Activated CD8-positive, alpha-beta T cell treated with anti-CD3 and anti-CD28 coated beads for 36 hours (primary cell): ENCODE results near the gene KRI1. TPM values are rescaled to one million over a fixed set of nuclear protein-coding genes. Genes with fewer than 3 reads are reported as not detected.

Source experiments
- ATAC-seq: fragments of 200-7000 bp; cut with Tn5 transposase; one replicate; pipeline ENCODE4 v1.10.0; 2021; ENCODE audit warnings: mild to moderate bottlenecking, moderate library complexity
- CTCF ChIA-PET: fragments of 350-600 bp; sonication (Branson Sonifier 250); formaldehyde crosslinking; loops from one replicate; lab custom pipeline; 2021; ENCODE audit warnings: antibody characterized with exemption; lab: Charles Lee
- POLR2A ChIA-PET: fragments of 350-600 bp; sonication (Branson Sonifier 250); formaldehyde crosslinking; loops from one replicate; lab custom pipeline; 2021; ENCODE audit warnings: antibody characterized with exemption; lab: Charles Lee
- DNase-seq: peaks from one replicate; pipeline ENCODE4 v3.0.0-alpha.2; 2020
- H3K27ac Mint-ChIP-seq: one replicate; pipeline ENCODE4 v1.8.0; 2021; ENCODE audit warnings: mild to moderate bottlenecking, mixed read lengths
- H3K27me3 Mint-ChIP-seq: one replicate; pipeline ENCODE4 v1.8.0; 2021; ENCODE audit warnings: mixed read lengths
- H3K36me3 Mint-ChIP-seq: one replicate; pipeline ENCODE4 v1.8.0; 2021; ENCODE audit warnings: low read depth, mixed read lengths
- H3K4me1 Mint-ChIP-seq: one replicate; pipeline ENCODE4 v1.8.0; 2021; ENCODE audit warnings: low read depth, mixed read lengths
- H3K4me3 Mint-ChIP-seq: one replicate; pipeline ENCODE4 v1.8.0; 2021; ENCODE audit warnings: mild to moderate bottlenecking, moderate library complexity, mixed read lengths
- H3K9me3 Mint-ChIP-seq: one replicate; pipeline ENCODE4 v1.8.0; 2021; ENCODE audit warnings: mixed read lengths
- CTCF ChIP-seq: fragments of 200-600 bp; IDR thresholded peaks from one replicate; pipeline ENCODE4 v1.8.0; 2022; ENCODE audit warnings: antibody characterized with exemption, mild to moderate bottlenecking
- intact Hi-C: fragments of 100-400 bp; cut with micrococcal nuclease; formaldehyde crosslinking; loops from one replicate; pipeline ENCODE4 v1.10.0; 2022
- total RNA-seq, 2 experiments: library from RNA; stranded (reverse); gene quantifications; one replicate each; pipeline ENCODE4 v1.2.3, GENCODE V29; 2021

Gene KRI1
- total RNA-seq, 2 experiments from 2014 or later: 50.0 to 58.3 TPM

DNA sequence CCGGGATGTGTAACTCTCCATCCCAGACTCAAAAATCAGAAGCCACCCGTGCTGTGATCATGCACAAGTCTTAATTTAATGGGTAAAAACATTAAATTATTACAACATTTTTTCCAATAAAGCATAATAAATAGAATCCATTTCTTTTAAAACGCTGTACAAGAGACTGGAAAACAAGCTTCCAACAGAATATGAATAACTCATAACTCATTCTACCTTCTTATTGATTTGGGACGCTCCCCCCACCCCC lies 523 bp upstream of the KRI1 start:
- ATAC-seq (no peak), DNase-seq (no peak)
- CTCF ChIA-PET: interaction anchor here (0.7 to 9.2 kb wide), 8 partner anchors 14 to 297 kb away, joined by 3 to 71 read pairs (median 4); partner anchors contain the start of gene QTRT1
- no peaks in the 10 kb centered on the region for H3K27me3 Mint-ChIP-seq
- H3K4me1 Mint-ChIP-seq: peaks cover 34% of the 10 kb centered on the region
- no peak for TF ChIP-seq CTCF
- no peaks in the 10 kb centered on the region for H3K9me3 Mint-ChIP-seq
- H3K4me3 Mint-ChIP-seq: peak overlapping the region; percentile 86
- POLR2A ChIA-PET: interaction anchor here (0.8 to 10.6 kb wide), 14 partner anchors 12 to 296 kb away, joined by 3 to 104 read pairs (median 4); partner anchors contain the start of genes ICAM1 and TMED1
- H3K36me3 Mint-ChIP-seq: peaks cover 36% of the 10 kb centered on the region
- intact Hi-C loops: loop anchor here (5.0 kb wide), 1 partner anchor 59 kb away; no protein-coding TSS in a partner anchor
- peak overlapping the region; percentile 92 for H3K27ac Mint-ChIP-seq

DNA sequence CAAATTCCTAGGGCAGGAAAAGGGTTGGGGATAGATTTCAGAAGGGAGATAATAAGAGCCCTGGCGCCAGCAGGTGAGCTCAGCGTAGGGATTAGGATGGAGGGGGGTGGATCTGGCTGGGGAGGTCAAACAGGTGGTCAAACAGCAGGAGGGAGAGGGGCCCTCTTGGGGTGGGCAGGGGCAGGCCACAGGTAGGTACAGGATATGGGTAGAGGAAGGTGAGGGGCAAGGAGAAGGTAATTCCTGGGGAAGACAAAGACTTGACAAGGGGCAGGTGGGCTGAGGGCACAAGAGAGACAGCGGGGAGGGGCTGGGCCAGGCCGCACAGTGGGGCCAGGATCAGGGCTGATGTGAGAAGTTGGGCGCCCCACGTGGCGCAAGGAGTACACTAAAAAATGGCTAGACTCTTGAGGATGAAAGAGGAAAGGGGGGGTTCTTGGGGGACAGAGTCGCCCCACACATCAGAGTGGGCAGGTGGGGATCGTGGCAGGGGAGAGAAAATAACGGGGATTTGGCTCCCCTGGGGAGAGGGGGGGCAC lies 713 bp downstream of the KRI1 start:
- Mint-ChIP-seq H3K9me3 (no peaks in the 10 kb centered on the region), H3K27me3 (no peaks in the 10 kb centered on the region), H3K27ac (peak overlapping the region; percentile 92), H3K4me3 (peak overlapping the region; percentile 86), H3K36me3 (peaks cover 48% of the 10 kb centered on the region), H3K4me1 (peaks cover 38% of the 10 kb centered on the region)
- ChIA-PET CTCF (interaction anchor here (2.6 to 5.4 kb wide), 2 partner anchors 10 to 16 kb away, joined by 8 to 25 read pairs; no protein-coding TSS in a partner anchor), POLR2A (interaction anchor here (1.3 to 10.6 kb wide), 3 partner anchors 11 to 295 kb away, joined by 4 to 104 read pairs (median 6); partner anchors contain the start of gene ICAM1)
- ATAC-seq (no peak), DNase-seq (peak; percentile 80)
- peak; percentile 24 for TF ChIP-seq CTCF
- intact Hi-C loops: loop anchor here (5.0 kb wide), 1 partner anchor 58 kb away; no protein-coding TSS in a partner anchor

GRCh38 chr19:10562609-10563008 lies 3.2 kb downstream of the KRI1 start:
- intact Hi-C loops: no loop called here
- Mint-ChIP-seq H3K4me3 (no peak overlapping the region), H3K9me3 (no peaks in the 10 kb centered on the region), H3K36me3 (peaks cover 60% of the 10 kb centered on the region), H3K27ac (no peak overlapping the region), H3K27me3 (no peaks in the 10 kb centered on the region), H3K4me1 (peaks cover 40% of the 10 kb centered on the region)
- CTCF ChIA-PET: interaction anchor here (1.9 to 3.9 kb wide), 3 partner anchors 8 to 19 kb away, joined by 4 to 16 read pairs (median 8); no protein-coding TSS in a partner anchor
- TF ChIP-seq CTCF: no peak
- DNase-seq (no peak), ATAC-seq (no peak)
- POLR2A ChIA-PET: interaction anchor here (0.6 to 10.6 kb wide), 2 partner anchors 9 to 643 kb away, joined by 4 to 104 read pairs; no protein-coding TSS in a partner anchor

DNA sequence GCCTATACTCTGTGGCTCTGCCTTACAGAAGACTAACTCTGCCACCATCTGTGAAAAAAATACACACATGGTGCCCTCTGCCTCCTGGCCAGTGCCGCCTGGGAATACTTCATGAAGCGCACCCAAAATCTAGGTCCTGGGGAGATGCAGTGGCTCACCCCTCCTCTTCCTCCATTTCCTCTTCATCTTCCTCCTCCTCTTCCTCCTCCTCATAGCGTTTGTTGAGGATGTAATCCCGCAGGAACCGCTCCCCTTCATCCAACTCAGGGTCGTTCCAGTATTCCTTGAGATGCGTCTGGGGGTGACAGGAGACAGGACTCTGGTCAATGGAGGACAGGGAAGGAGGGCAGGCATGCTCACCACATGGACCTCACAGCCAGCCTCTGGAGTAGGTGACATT lies 5.7 kb downstream of the KRI1 start:
- H3K4me1 Mint-ChIP-seq: peaks cover 38% of the 10 kb centered on the region
- no peaks in the 10 kb centered on the region for H3K27me3 Mint-ChIP-seq
- TF ChIP-seq CTCF: no peak
- no peaks in the 10 kb centered on the region for H3K9me3 Mint-ChIP-seq
- no peak for ATAC-seq
- CTCF ChIA-PET: no interaction called here
- DNase-seq: no peak
- intact Hi-C loops: no loop called here
- peaks cover 55% of the 10 kb centered on the region for H3K36me3 Mint-ChIP-seq
- H3K27ac Mint-ChIP-seq: no peak overlapping the region
- POLR2A ChIA-PET: interaction anchor here (10.6 kb wide), 1 partner anchor 6 kb away, joined by 104 read pairs; no protein-coding TSS in a partner anchor
- no peak overlapping the region for H3K4me3 Mint-ChIP-seq

DNA sequence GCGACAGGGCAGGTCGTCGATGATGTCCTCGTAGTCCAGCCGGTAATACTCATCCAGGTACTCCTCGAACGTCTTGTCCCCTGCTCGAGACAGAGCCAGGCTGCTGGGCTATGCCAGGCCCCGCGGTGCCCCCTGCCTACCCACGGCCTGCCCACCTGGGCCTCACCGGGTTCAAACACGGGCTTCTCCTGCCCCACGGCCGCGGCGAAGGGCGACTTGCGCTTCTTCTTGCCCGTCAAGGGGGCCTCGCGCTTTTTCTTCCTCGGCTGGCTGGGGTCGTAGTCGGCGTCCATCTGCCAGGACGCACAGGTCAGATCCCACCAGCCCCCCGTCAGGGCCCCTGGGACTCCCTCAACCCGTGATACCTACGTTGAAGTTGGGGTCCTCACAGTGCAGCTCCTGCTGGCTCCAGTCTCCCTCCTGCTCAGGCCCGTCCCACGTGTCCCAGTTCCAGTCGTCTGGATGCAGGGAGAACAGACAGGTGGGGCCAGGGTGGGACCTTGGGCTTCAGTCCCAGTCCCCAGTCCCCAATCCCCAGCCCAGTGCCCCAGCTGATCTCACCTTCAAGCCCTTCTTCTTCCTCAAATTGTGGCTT lies 8.1 kb downstream of the KRI1 start:
- Mint-ChIP-seq H3K9me3 (no peaks in the 10 kb centered on the region), H3K27me3 (no peaks in the 10 kb centered on the region), H3K4me3 (no peak overlapping the region), H3K27ac (peak overlapping the region; percentile 62), H3K4me1 (peaks cover 54% of the 10 kb centered on the region), H3K36me3 (peaks cover 69% of the 10 kb centered on the region)
- TF ChIP-seq CTCF: no peak
- ChIA-PET CTCF (no interaction called here), POLR2A (interaction anchor here (0.6 to 7.1 kb wide), 3 partner anchors 8 to 29 kb away, joined by 4 to 104 read pairs (median 7); partner anchors contain the start of genes CDKN2D and KRI1)
- intact Hi-C loops: no loop called here
- no peak for DNase-seq
- no peak for ATAC-seq
